Activated CD8-positive, alpha-beta memory T cell treated with anti-CD3 and anti-CD28 coated beads for 1 hour (primary cell): ENCODE measurements around the gene PDZD2.
"Not testable (repeated sequence)": the region's sequence is repeated elsewhere in the genome, so short reads cannot be mapped to it uniquely, and the experiment has no call there.

ENCODE experiments used
- DNase-seq, 2 donors: peaks; one replicate each; pipeline ENCODE4 v3.0.0-alpha.2; 2020; ENCODE audit warnings: low read depth in 1 of 2; ENCODE audit errors: extremely low read depth in 1 of 2

Gene PDZD2

DNA sequence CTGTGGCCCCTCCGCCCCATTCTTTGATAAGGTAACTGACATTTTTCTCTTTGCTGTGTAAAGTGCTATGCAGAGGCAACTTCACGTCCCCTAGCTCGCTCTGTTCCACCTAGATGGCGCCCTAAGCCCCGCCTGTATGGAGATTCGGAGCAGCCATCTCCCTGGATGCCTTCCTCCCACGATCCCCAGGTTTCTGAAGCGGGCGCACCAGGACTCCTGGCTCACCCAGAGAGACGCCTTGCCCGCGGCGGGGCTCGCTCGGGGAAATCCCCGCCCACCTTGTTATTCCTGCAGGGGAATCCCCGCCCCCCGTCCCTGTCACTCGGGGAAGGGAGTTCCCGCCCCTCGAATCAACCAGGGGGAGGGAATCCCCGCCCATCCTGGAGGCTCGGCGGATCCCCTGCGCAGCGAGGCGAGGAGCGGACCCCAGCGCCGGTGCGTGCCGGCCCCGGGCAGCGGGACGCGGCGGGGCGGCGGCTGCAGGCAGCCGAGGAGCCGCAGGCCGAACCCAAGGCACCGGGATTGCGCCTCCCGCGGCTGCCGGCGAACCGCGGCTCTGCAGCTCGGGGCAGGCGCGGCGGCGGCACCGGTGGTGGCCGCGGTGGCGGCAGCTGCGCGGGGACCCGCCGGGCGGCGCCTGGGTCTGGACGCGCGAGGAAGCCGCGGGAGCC lies at the start of gene PDZD2:
PDZD2 (plus strand) TSS at position 384 of the 671 bp plus-strand sequence.
- peak; percentile 22 to 48 for DNase-seq

DNA sequence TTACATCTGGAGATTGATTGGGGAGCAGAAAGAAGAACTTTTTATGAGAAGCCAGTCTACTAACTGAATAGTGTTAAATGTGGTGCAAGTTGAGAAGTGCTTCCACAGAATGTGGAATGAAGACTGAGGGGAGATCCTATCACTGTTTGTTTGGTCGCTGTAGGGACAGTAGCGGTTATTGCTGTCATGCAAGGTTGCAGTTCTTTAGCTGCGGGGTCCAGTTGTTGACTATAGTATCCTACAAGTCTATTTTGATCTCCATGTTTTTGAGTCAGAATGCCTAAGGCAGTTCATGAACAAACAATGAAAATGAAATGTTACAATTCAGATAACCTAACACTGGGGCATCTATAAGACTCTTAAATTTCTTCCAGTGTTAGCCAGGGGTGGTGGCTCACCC lies 45.3 kb upstream of the PDZD2 start:
- no peak for DNase-seq

- DNase-seq, result no peak
Measured at GRCh38 chr5:31596354-31596753, 42.6 kb upstream of the PDZD2 start.

DNA sequence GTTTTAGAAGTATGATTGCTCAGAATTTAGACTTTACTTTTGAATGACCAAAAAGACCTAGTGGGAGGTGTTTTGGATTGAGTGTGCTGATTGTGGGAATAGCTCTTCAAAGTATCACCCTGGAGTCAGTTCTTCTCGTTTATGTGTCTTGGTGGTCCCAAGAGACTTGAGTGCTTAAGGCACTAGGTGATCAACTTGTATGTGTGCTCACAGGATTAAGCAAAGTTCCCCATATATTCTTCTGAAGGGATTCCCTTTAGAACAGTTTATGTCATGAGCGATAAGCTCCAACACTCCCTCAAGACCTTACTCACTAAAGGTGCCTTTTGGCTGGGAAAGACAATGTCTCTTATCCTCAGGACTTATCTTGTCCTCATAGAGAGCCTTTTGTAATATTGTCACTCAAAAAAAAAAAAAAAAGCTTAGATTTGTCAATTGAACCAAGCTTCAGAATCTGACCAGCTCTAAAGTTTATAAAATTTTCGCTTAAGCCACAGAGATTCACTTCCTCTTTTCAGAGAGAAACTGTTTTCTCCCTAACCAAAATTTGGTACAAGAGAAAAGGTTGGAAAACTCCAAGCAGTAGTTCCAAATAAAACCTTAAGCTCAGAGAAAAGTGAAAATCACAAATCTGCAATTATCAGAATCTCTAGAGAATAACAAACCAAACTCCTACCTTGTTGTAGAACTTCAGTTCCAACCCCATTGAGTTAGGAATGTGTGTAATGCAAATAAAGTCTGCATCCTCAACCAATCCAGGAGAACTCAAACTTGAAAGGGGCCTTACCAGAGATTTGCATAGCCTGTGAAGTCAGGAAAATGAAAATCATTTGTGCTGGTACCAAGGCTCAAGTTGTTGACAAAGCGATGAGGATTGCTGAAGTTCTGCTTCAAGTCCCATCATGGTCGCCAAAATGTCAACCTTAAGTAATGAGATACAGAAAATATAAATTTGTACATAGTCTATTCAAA lies 40.0 kb upstream of the PDZD2 start:
- no peak for DNase-seq

DNA sequence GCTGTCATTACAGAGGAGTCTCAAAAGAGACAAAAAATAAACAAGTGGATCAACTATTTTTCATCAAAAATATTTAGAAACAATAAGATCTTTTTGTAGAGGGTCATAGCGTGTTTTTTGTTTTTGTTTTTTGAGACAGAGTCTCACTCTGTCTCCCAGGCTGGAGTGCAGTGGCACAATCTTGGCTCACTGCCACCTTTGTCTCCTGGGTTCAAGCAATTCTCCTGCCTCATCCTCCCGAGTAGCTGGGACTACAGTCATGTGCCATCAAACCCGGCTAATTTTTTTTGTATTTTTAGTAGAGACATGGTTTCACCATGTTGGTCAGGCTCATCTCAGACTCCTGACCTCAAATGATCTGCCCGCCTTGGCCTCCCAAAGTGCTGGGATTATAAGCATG lies 36.6 kb upstream of the PDZD2 start:
- not testable (repeated sequence) for DNase-seq

DNA sequence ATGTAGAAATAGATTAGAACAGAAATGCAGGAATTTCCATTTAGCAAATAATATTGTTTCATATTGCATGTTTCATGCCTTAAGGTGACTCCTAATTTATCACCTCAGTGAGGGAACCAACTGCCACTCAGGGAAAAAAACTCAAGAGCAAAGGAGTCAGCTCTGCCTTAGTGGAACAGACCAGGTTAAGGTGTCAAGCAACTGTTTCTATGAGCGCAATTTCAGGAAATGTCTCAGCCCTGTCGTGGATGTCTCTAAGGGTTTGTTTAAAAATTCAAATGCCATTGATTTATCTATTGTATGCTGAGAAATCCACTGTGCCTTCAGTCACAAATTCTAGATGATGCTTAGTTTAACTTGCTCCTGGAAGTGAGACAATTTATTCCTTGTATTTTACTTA lies 34.7 kb upstream of the PDZD2 start:
- no peak for DNase-seq

- no peak for DNase-seq
Measured at GRCh38 chr5:31604644-31605043, 34.3 kb upstream of the PDZD2 start.

DNA sequence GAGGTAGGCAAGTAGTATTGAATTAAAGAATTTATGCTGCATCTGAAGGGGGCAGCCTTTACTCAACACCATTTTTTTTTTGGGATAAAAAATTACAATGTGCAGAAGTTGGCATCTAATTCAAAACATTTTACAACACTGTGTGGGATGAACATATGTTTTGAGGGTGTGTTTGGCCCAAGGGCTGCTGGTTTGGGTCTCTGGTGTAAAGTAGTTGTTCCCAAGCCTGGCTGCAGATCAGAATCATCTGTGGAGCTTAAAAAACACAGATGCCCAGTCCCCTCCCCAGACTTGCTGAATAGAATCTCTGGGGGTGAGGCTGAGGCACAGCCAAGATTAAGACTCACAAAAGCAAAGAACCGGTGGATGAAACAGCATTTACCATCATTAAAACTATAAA lies 33.0 kb upstream of the PDZD2 start:
- no peak for DNase-seq

- DNase-seq, result no peak
Measured at GRCh38 chr5:31607546-31607945, 31.4 kb upstream of the PDZD2 start.

DNA sequence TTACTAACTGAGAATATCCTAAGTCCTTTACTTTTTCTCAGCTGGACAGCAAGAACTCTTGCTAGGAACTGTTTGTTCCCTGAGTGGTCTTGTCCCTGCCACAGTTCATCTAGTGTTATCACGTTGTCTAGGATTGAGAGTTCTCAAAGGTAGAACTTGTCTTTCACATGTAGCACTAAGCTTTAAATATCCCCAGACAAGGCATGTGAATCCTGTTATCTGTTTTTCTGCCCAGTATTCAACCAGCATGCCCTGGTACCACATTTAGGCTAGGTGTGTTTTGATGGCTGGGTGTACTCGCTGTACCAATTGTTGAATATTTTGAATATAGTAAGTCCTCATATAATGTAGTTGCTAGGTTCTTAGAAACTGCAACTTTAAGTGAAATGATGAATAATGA lies 27.9 kb upstream of the PDZD2 start:
- DNase-seq, result no peak

- no peak for DNase-seq
Measured at GRCh38 chr5:31613651-31614050, 25.3 kb upstream of the PDZD2 start.

GRCh38 chr5:31614151-31615020 lies 24.5 kb upstream of the PDZD2 start:
- no peak for DNase-seq

DNA sequence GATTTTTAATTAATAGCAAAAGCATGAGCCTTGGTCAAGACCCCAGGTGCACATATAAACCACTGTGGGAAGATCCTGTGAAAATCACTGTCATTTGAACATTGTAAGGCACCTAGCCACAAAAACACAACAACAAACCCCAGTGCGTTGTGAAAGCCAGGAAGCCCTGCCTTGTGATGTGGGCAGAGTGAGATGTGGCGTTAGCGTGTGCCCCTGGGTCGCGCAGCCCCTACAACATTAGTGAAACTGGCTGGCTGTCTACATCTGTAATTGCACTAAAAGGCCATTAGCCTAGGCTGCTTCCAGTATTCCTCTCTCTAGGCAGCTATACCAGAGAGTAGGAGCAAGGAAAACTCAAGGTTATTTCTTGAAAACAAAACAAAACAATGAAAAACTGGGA lies 21.1 kb upstream of the PDZD2 start:
- DNase-seq, result no peak

DNA sequence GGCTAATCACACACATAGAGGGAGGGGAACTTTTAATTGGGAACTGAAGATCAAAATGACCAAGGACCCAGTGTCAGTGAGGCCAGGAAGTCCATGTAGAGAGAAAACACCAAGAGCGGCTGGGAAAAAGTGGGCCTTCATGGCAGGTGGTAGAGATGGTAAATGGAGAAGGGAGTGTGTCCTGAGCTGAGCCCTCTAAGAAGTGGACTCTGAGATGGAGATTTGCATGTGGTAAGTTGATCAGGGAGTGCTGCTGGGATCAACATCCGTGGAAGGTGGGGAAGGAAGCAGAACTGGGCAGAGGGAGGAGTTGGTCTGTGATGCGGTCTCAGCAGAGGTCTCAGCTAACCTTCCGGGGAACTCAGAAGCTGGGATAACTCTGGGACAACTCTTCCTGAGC lies 18.9 kb upstream of the PDZD2 start:
- DNase-seq, result no peak

DNA sequence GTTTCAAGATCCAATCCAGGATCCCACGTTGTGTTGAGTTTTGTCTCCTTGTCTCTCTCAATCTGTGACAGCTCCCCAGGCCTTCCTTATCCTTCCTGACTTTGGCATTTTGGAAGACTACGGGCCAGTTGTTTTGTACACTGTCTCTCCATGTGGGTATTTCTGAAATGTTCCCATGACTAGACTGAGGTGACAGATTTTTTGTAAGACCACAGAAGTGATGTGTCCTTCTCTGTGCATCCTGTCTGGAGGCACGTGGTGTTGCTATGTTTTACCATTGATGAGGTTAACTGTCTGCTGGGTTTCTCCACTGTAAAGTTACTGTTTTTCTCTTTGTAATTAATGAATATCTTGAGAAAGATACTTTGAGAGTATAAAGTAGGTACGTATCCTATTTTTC lies 15.7 kb upstream of the PDZD2 start:
- DNase-seq, result no peak

GRCh38 chr5:31625394-31625793 lies 13.5 kb upstream of the PDZD2 start:
- DNase-seq, result no peak

GRCh38 chr5:31626156-31626555 lies 12.8 kb upstream of the PDZD2 start:
- no peak for DNase-seq

- DNase-seq, result no peak
Measured at GRCh38 chr5:31626604-31627234, 12.2 kb upstream of the PDZD2 start.

GRCh38 chr5:31630931-31631330 lies 8.0 kb upstream of the PDZD2 start:
- DNase-seq, result no peak

DNA sequence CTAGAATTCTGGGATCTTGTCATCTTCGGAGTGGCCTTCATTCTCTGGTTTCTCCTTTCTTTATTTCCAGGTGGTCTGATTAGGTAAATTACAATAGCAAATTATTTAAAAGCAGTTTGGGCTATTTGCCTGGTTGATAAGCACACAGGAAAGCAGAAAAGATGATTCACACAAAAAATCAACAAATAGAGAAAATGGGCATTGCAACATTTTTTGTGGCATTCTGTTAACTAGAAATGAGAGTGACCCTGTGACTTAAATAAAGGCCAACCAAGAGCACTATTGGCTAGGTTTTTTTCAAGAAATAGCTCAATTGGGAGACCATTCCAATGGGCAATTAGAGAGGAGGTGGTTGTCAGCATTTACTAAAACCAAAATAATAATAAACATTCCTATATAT lies 6.5 kb upstream of the PDZD2 start:
- no peak for DNase-seq

- DNase-seq, result no peak
Measured at GRCh38 chr5:31635446-31635845, 3.5 kb upstream of the PDZD2 start.
